Tibial artery (tissue), 4 donors: ENCODE data around the gene TMEM26.

Source experiments
- DNase-seq, 2 donors: peaks; one replicate each; pipeline ENCODE4 v3.0.0-alpha.2; 2019
- H3K27ac ChIP-seq, 2 donors: fragments of 200-600 bp; sonication (generic) in 1 of 2; 1 replicate in 1 of 2; 2 replicates in 1 of 2; pipeline ENCODE4 v1.5.1; 2018 to 2019; ENCODE audit warnings: mild to moderate bottlenecking in 1 of 2
- H3K27me3 ChIP-seq, 2 donors: fragments of 200-600 bp; sonication (generic) in 1 of 2; one replicate each; pipeline versions ENCODE4 v1.5.1 to v1.6.0; 2016 to 2019
- H3K36me3 ChIP-seq, 3 donors: fragments of 200-600 bp; sonication (generic) in 2 of 3; one replicate each; pipeline ENCODE4 v1.5.1; 2016 to 2019; ENCODE audit warnings: mild to moderate bottlenecking in 2 of 3
- H3K4me1 ChIP-seq, 4 donors: fragments of 200-600 bp; sonication (generic) in 2 of 4; 1 replicate in 3 of 4; 2 replicates in 1 of 4; pipeline ENCODE4 v1.5.1; 2016 to 2019
- H3K4me3 ChIP-seq, 2 donors: fragments of 200-600 bp; sonication (generic) in 1 of 2; 1 replicate in 1 of 2; 2 replicates in 1 of 2; pipeline ENCODE4 v1.5.1; 2018 to 2019; ENCODE audit warnings: mild to moderate bottlenecking in 2 of 2
- H3K9me3 ChIP-seq, 3 donors: fragments of 200-600 bp; sonication (generic) in 1 of 3; one replicate each; pipeline ENCODE4 v1.5.1; 2016 to 2019
- intact Hi-C: fragments of 100-400 bp; cut with DNase I; formaldehyde crosslinking; loops from one replicate; pipeline ENCODE4 v1.15.0; 2023; ENCODE audit warnings: low total_unique reads
- TF ChIP-seq, protein P1 (sequence below), 2 experiments: fragments of 200-600 bp in 1 of 2; fragments of 450-650 bp in 1 of 2; IDR thresholded peaks; one replicate each; pipeline ENCODE4 v1.5.1; 2017 to 2019; ENCODE audit warnings: antibody characterized with exemption in 2 of 2, mild to moderate bottlenecking in 1 of 2, moderate library complexity in 1 of 2

TMEM26 gene

DNA sequence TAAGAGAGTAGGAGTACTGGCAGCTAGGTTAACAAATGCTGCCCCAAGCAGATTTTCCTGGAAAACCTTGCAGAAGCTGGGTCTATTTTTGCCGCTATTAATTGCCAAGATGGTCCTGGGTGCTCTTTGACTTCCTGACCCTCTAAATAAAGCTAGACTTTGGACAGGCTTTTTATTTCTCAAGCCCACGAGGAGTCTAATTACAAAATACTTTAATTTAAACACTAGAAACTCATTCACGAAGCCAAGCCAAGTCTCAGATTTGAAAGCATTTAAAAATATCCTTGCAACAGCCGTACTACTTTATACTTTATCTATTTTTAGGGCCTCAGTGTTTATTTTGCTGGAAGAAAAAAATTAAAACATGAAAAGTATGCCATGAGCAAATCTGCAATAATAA lies 45.1 kb downstream of the TMEM26 start:
- TF ChIP-seq, protein P1, sequence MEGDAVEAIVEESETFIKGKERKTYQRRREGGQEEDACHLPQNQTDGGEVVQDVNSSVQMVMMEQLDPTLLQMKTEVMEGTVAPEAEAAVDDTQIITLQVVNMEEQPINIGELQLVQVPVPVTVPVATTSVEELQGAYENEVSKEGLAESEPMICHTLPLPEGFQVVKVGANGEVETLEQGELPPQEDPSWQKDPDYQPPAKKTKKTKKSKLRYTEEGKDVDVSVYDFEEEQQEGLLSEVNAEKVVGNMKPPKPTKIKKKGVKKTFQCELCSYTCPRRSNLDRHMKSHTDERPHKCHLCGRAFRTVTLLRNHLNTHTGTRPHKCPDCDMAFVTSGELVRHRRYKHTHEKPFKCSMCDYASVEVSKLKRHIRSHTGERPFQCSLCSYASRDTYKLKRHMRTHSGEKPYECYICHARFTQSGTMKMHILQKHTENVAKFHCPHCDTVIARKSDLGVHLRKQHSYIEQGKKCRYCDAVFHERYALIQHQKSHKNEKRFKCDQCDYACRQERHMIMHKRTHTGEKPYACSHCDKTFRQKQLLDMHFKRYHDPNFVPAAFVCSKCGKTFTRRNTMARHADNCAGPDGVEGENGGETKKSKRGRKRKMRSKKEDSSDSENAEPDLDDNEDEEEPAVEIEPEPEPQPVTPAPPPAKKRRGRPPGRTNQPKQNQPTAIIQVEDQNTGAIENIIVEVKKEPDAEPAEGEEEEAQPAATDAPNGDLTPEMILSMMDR (IDR thresholded peaks at IDR 0.05), result no peak
- DNase-seq, result no peak
- Histone ChIP-seq H3K27me3 (no peaks in the 10 kb centered on the region), H3K4me3 (no peak overlapping the region), H3K27ac (no peak overlapping the region), H3K9me3 (no peaks in the 10 kb centered on the region), H3K4me1 (peaks cover 0 to 26% (median 14%) of the 10 kb centered on the region in 4 donors), H3K36me3 (no peaks in the 10 kb centered on the region)
- intact Hi-C loops, result no loop called here

GRCh38 chr10:61406736-61407135 lies 46.4 kb downstream of the TMEM26 start:
- intact Hi-C loops, result no loop called here
- H3K36me3 ChIP-seq, result no peaks in the 10 kb centered on the region
- H3K27ac ChIP-seq, result no peak overlapping the region
- peaks cover 0 to 26% (median 14%) of the 10 kb centered on the region in 4 donors for H3K4me1 ChIP-seq
- H3K4me3 ChIP-seq, result no peak overlapping the region
- no peak for DNase-seq
- TF ChIP-seq, protein P1 (IDR thresholded peaks at IDR 0.05), result no peak
- H3K27me3 ChIP-seq, result no peaks in the 10 kb centered on the region
- H3K9me3 ChIP-seq, result no peaks in the 10 kb centered on the region

DNA sequence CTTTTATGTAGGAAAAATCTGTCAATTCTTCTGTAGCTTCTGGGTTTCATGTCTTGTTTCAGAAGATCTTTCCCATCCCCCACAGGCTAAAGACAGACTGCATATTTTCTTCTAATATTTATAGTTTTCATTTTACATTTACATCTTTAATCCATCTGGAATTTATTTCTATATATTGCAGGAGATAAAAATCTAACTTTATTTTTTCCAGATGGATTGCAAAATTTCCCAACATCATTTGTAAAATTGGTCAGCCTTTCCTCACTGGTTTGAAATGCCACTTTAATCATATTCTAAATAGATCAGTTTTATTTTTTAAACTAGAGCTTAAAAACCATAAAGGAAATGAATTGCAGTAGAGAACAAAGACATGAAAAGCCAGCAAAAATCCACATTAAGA lies 46.9 kb downstream of the TMEM26 start:
- no peaks in the 10 kb centered on the region for H3K36me3 ChIP-seq
- H3K4me3 ChIP-seq, result no peak overlapping the region
- DNase-seq, result no peak
- H3K27ac ChIP-seq, result no peak overlapping the region
- TF ChIP-seq, protein P1 (IDR thresholded peaks at IDR 0.05), result no peak
- H3K9me3 ChIP-seq, result no peaks in the 10 kb centered on the region
- intact Hi-C loops, result no loop called here
- H3K27me3 ChIP-seq, result no peaks in the 10 kb centered on the region
- peaks cover 0 to 26% (median 14%) of the 10 kb centered on the region in 4 donors for H3K4me1 ChIP-seq

- H3K27me3 ChIP-seq, result no peaks in the 10 kb centered on the region
- no peak overlapping the region for H3K4me3 ChIP-seq
- no peak for DNase-seq
- H3K4me1 ChIP-seq, result peaks cover 0 to 29% (median 14%) of the 10 kb centered on the region in 4 donors
- intact Hi-C loops, result no loop called here
- H3K27ac ChIP-seq, result no peak overlapping the region
- H3K9me3 ChIP-seq, result no peaks in the 10 kb centered on the region
- H3K36me3 ChIP-seq, result no peaks in the 10 kb centered on the region
- TF ChIP-seq, protein P1 (IDR thresholded peaks at IDR 0.05), result no peak
Observed at GRCh38 chr10:61404751-61405150, 48.4 kb downstream of the TMEM26 start.

DNA sequence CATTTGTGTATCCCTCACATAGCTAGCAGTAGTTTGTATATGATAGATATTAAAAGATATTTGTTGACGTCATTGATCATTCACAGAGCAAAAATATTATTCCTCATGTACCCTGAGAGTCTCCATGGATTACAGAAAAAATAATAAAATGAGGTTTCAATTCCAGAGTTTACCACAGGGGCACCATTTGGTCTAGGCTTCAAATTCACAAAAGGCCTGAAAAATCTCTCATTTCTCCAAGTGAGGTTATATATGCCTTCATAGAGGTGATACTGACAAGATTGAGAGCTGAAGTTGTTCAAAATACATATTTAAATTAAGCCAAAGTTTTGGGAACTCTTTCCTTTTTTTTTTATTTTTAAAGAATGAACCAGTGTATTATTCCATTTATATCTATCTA lies 52.7 kb downstream of the TMEM26 start:
- TF ChIP-seq, protein P1 (IDR thresholded peaks at IDR 0.05), result no peak
- Histone ChIP-seq H3K27ac (no peak overlapping the region), H3K9me3 (no peaks in the 10 kb centered on the region), H3K27me3 (no peaks in the 10 kb centered on the region), H3K36me3 (no peaks in the 10 kb centered on the region), H3K4me1 (peaks cover 0 to 33% (median 3%) of the 10 kb centered on the region in 4 donors), H3K4me3 (no peak overlapping the region)
- DNase-seq, result no peak
- intact Hi-C loops, result no loop called here

- no peak overlapping the region for H3K4me3 ChIP-seq
- DNase-seq, result no peak
- TF ChIP-seq, protein P1 (IDR thresholded peaks at IDR 0.05), result no peak
- H3K27ac ChIP-seq, result no peak overlapping the region
- intact Hi-C loops, result no loop called here
- no peaks in the 10 kb centered on the region for H3K27me3 ChIP-seq
- H3K4me1 ChIP-seq, result peaks cover 0 to 28% (median 3%) of the 10 kb centered on the region in 4 donors
- H3K9me3 ChIP-seq, result no peaks in the 10 kb centered on the region
- H3K36me3 ChIP-seq, result no peaks in the 10 kb centered on the region
Observed at GRCh38 chr10:61399406-61399805, 53.8 kb downstream of the TMEM26 start.
